ENCODE data around the gene NUTM2E. TPM values are rescaled to one million over a fixed set of nuclear protein-coding genes. Genes with fewer than 3 reads are reported as not detected.

Gene NUTM2E
- not detected in 2 replicates for total RNA-seq

GRCh38 chr10:79826496-79827215, at the start of gene NUTM2E:
NUTM2E (plus strand) TSS chr10:79826739; CDS start chr10:79841741, 15,002 bp downstream.

Other genes with a start within 250 kb of the NUTM2E start
- gene SFTPA1, start 215.8 kb upstream of the NUTM2E start, total RNA-seq = not detected in 2 replicates
- gene NUTM2B, start 123.5 kb upstream of the NUTM2E start, total RNA-seq = 0.16 and 0.52 TPM in 2 replicates
- not detected in 2 replicates for gene SFTPD, start 122.4 kb downstream of the NUTM2E start, total RNA-seq